Esophagus muscularis mucosa (tissue), 4 donors: ENCODE data around the gene PRKAG2. TPM values are rescaled to one million over a fixed set of nuclear protein-coding genes. Genes with fewer than 3 reads are reported as not detected.

Experiments
- DNase-seq: peaks from one replicate; pipeline ENCODE4 v3.0.0-alpha.2; 2017; ENCODE audit errors: extremely low spot score
- H3K27ac ChIP-seq, 4 donors: fragments of 200-600 bp; sonication (generic); replicated peaks in 1 of 4; 1 replicate in 3 of 4; 2 replicates in 1 of 4; pipeline ENCODE4 v1.5.1; 2016 to 2019; ENCODE audit warnings: mild to moderate bottlenecking in 1 of 4
- H3K27me3 ChIP-seq, 4 donors: fragments of 200-600 bp; sonication (generic); one replicate each; pipeline versions ENCODE4 v1.5.1 to v1.6.0; 2016 to 2019
- H3K36me3 ChIP-seq, 4 donors: fragments of 200-600 bp; sonication (generic); one replicate each; pipeline ENCODE4 v1.5.1; 2016 to 2019
- H3K4me1 ChIP-seq, 4 donors: fragments of 200-600 bp; sonication (generic); one replicate each; pipeline ENCODE4 v1.5.1; 2016 to 2019
- H3K4me3 ChIP-seq, 4 donors: fragments of 200-600 bp; sonication (generic); 1 replicate in 2 of 4; 2 replicates in 2 of 4; pipeline ENCODE4 v1.5.1; 2016 to 2019; ENCODE audit warnings: mild to moderate bottlenecking in 4 of 4, moderate library complexity in 1 of 4
- H3K9me3 ChIP-seq, 4 donors: fragments of 200-600 bp; sonication (generic); 1 replicate in 3 of 4; 2 replicates in 1 of 4; pipeline ENCODE4 v1.5.1; 2016 to 2019
- EP300 ChIP-seq: sonication (generic); formaldehyde crosslinking; IDR thresholded peaks from one replicate; pipeline ENCODE4 v1.6.1; 2017; ENCODE audit warnings: antibody characterized with exemption
- POLR2A ChIP-seq: fragments of 450-650 bp; IDR thresholded peaks from one replicate; pipeline ENCODE4 v1.6.1; 2017; ENCODE audit warnings: antibody characterized with exemption, moderate library complexity, mild to moderate bottlenecking, low read depth
- POLR2AphosphoS5 ChIP-seq, 2 donors: sonication (generic); formaldehyde crosslinking; IDR thresholded peaks; one replicate each; pipeline ENCODE4 v1.6.1; 2017; ENCODE audit warnings: antibody characterized with exemption in 2 of 2
- WGBS: methylation state at CpG from one replicate; pipeline ENCODE4 v1.1.5; 2018; 5-methylcytosine and 5-hydroxymethylcytosine counted together
- intact Hi-C: fragments of 100-400 bp; cut with DNase I; formaldehyde crosslinking; loops from one replicate; pipeline ENCODE4 v1.15.1; 2023
- total RNA-seq, 4 donors: library from RNA; depleted of rRNA; stranded (reverse); fragments of >200 nt; gene quantifications; one replicate each; pipeline versions ENCODE4 v1.1.0 to v1.2.1, GENCODE V29; 2016
- TF ChIP-seq, protein P1 (sequence below), 3 experiments: fragments of 200-600 bp in 2 of 3; fragments of 450-650 bp in 1 of 3; sonication (generic) in 2 of 3; IDR thresholded peaks; one replicate each; pipeline ENCODE4 v1.5.1; 2017 to 2019; ENCODE audit warnings: antibody characterized with exemption in 3 of 3, mild to moderate bottlenecking in 2 of 3, moderate library complexity in 1 of 3

The PRKAG2 gene
- total RNA-seq, 4 donors from 2014 or later: 51.3 to 97.2 (median 77.5) TPM

- peaks cover 10 to 25% (median 20%) of the 10 kb centered on the region in 4 donors for H3K36me3 ChIP-seq
- WGBS: 100% methylated on average over 2 of the region's 2 CpGs
- peaks cover 3 to 12% (median 8%) of the 10 kb centered on the region in 4 donors for H3K4me1 ChIP-seq
- intact Hi-C loops: loop anchor here (5.0 kb wide), 1 partner anchor 185 kb away; no protein-coding TSS in a partner anchor
- no peaks in the 10 kb centered on the region for H3K9me3 ChIP-seq
- no peaks in the 10 kb centered on the region for H3K27me3 ChIP-seq
- no peak for TF ChIP-seq EP300
- TF ChIP-seq POLR2AphosphoS5 (IDR thresholded peaks at IDR 0.05): no peak
- H3K27ac ChIP-seq: no peak overlapping the region
- H3K4me3 ChIP-seq: no peak overlapping the region
- no peak for DNase-seq
These were observed 304.8 kb downstream of the PRKAG2 start for GRCh38 chr7:151572136-151572535.

DNA sequence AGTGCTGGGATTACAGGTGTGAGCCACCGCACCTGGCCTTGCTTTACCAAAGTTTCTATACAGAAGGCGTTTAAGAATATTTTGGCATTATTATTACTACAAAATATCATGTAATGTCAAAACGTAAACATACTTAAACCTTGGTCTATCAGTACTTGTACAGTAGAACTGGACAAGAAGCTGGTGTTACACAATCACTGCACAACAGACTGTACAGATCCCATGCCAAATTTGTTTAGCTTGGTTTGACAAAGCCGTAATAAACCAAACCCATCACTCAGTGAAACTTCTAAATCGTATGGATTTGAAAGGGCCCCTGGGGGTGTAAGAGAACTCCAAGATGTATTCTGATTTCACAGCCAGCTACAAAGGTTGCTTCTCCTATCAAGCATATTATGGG is 305.4 kb downstream of the PRKAG2 start:
- peaks cover 5 to 19% (median 14%) of the 10 kb centered on the region in 4 donors for H3K4me1 ChIP-seq
- 86% methylated on average over 5 of the region's 5 CpGs for WGBS
- DNase-seq: no peak
- no peaks in the 10 kb centered on the region for H3K9me3 ChIP-seq
- H3K36me3 ChIP-seq: peaks cover 10 to 25% (median 20%) of the 10 kb centered on the region in 4 donors
- H3K27ac ChIP-seq: no peak overlapping the region
- no peak overlapping the region for H3K4me3 ChIP-seq
- TF ChIP-seq EP300 (no peak), POLR2A (no peak), POLR2AphosphoS5 (IDR thresholded peaks at IDR 0.05) (no peak)
- TF ChIP-seq, protein P1, sequence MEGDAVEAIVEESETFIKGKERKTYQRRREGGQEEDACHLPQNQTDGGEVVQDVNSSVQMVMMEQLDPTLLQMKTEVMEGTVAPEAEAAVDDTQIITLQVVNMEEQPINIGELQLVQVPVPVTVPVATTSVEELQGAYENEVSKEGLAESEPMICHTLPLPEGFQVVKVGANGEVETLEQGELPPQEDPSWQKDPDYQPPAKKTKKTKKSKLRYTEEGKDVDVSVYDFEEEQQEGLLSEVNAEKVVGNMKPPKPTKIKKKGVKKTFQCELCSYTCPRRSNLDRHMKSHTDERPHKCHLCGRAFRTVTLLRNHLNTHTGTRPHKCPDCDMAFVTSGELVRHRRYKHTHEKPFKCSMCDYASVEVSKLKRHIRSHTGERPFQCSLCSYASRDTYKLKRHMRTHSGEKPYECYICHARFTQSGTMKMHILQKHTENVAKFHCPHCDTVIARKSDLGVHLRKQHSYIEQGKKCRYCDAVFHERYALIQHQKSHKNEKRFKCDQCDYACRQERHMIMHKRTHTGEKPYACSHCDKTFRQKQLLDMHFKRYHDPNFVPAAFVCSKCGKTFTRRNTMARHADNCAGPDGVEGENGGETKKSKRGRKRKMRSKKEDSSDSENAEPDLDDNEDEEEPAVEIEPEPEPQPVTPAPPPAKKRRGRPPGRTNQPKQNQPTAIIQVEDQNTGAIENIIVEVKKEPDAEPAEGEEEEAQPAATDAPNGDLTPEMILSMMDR (IDR thresholded peaks at IDR 0.05): no peak
- intact Hi-C loops: loop anchor here (5.0 kb wide), 1 partner anchor 186 kb away; no protein-coding TSS in a partner anchor
- H3K27me3 ChIP-seq: no peaks in the 10 kb centered on the region

DNA sequence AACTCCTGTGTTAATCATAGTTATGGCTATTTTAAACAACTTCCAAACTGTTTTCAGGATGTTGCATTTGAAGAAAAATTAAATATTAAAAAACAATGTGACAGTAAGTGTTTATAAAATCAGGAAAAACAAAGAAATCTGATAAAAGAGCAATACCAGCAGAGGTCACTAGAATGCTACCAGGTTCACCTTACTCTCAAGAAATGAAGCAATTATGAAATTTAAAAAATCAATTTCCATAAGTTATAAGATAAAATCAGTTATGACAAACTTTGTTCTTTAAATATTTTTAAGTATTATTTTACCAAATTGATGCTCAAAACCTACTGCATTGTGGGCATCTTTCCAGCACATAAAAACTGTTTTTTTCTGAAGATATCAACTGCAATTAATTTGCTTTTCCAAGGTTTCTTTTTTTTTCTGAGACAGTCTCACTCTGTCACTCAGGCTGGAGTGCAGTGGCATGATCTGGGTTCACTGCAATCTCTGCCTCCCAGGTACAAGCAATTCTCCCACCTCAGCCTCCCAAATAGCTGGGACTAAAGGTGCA is 306.5 kb downstream of the PRKAG2 start:
- no peak overlapping the region for H3K27ac ChIP-seq
- peaks cover 5 to 24% (median 17%) of the 10 kb centered on the region in 4 donors for H3K4me1 ChIP-seq
- no peak for DNase-seq
- TF ChIP-seq, protein P1 (IDR thresholded peaks at IDR 0.05): peak; percentile 37 to 50 (median 50)
- no peak for TF ChIP-seq EP300
- peaks cover 10 to 31% (median 23%) of the 10 kb centered on the region in 4 donors for H3K36me3 ChIP-seq
- no peaks in the 10 kb centered on the region for H3K9me3 ChIP-seq
- intact Hi-C loops: loop anchor here (5.0 kb wide), 1 partner anchor 187 kb away; no protein-coding TSS in a partner anchor
- no peak overlapping the region for H3K4me3 ChIP-seq
- H3K27me3 ChIP-seq: no peaks in the 10 kb centered on the region

DNA sequence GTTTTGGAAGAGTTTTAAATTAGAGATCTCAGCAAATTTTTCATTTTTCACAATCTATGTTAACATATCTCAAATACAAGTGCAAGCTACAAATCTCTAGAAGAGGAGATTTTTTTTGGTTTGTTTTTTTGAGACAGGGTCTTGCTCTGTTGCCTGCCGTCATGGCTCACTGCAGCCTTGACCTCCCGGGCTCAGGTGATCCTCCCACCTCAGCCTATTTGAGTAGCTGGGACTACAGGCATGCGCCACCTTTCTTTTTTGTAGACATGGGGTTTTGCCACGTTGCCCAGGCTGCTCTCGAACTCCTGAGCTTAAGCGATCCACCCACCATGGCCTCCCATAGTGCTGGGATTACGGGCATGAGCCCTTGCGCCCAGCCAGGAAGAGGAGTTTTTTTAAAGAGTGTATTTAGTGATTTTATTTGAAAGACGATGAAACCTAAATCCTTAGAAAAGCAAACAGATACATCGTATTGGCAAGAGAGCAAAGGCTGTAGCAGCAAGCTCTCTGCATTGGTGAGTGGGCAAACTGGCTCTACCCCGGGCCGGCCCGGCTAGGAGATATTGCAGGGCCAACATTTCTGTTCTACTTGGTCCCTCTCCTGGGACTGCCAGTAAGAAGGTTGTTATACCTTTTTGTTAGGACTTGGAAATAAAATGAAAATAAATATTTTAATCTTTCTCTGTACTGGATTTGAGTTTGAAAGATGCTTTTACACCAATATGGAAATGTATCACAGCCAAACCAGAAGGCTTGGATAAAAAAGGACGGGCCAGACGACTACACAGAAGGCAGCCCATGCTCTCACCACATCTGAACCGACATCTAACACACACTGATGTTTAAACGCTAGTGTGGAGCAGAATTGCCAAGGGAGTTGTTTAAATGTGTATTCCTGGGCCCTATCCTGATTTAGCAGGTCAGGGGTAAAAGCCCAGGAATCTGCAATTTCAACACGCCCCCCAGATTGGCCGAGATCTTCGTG is 307.7 kb downstream of the PRKAG2 start:
- Histone ChIP-seq H3K4me1 (peaks cover 5 to 24% (median 17%) of the 10 kb centered on the region in 4 donors), H3K4me3 (no peak overlapping the region), H3K36me3 (peaks cover 10 to 41% (median 32%) of the 10 kb centered on the region in 4 donors), H3K27ac (no peak overlapping the region), H3K27me3 (no peaks in the 10 kb centered on the region), H3K9me3 (no peaks in the 10 kb centered on the region)
- no peak for TF ChIP-seq EP300
- TF ChIP-seq, protein P1 (IDR thresholded peaks at IDR 0.05): no peak
- no peak for TF ChIP-seq POLR2A
- no peak for TF ChIP-seq POLR2AphosphoS5 (IDR thresholded peaks at IDR 0.05)
- intact Hi-C loops: no loop called here
- WGBS: 80% methylated on average over 20 of the region's 20 CpGs
- DNase-seq: no peak

GRCh38 chr7:151566897-151567320 is 310.0 kb downstream of the PRKAG2 start:
- no peak for DNase-seq
- Histone ChIP-seq H3K36me3 (peaks cover 20 to 59% (median 47%) of the 10 kb centered on the region in 4 donors), H3K27me3 (no peaks in the 10 kb centered on the region), H3K9me3 (no peaks in the 10 kb centered on the region), H3K4me3 (no peak overlapping the region), H3K27ac (peak overlapping the region; percentile 54 to 67 (median 61)), H3K4me1 (peaks cover 5 to 24% (median 17%) of the 10 kb centered on the region in 4 donors)
- intact Hi-C loops: no loop called here
- TF ChIP-seq, protein P1 (IDR thresholded peaks at IDR 0.05): no peak
- TF ChIP-seq EP300 (no peak), POLR2A (no peak), POLR2AphosphoS5 (IDR thresholded peaks at IDR 0.05) (peak; percentile 50 to 61)
- WGBS: 55% methylated on average over 8 of the region's 8 CpGs
